Superior temporal gyrus (tissue), 1 donor: ENCODE results near the gene EPS8L2.
A peak's percentile ranks its signal among the peaks of the same experiment; 100 is the strongest.

Source experiments
- DNase-seq: peaks from one replicate; pipeline ENCODE4 v3.0.0-alpha.2; 2016; ENCODE audit errors: extremely low spot score

EPS8L2 gene

GRCh38 chr11:705646-706438 lies at the start of gene EPS8L2:
EPS8L2 (plus strand) TSS chr11:706231; CDS start chr11:709408, 3,177 bp downstream.
- DNase-seq: no peak

- no peak for DNase-seq
Measured at GRCh38 chr11:656426-656825, 49.6 kb upstream of the EPS8L2 start.

- no peak for DNase-seq
Measured at GRCh38 chr11:656866-657265, 49.2 kb upstream of the EPS8L2 start.

- no peak for DNase-seq
Measured at GRCh38 chr11:657691-658126, 48.3 kb upstream of the EPS8L2 start.

GRCh38 chr11:659532-660085 lies 46.4 kb upstream of the EPS8L2 start:
- DNase-seq: no peak

GRCh38 chr11:660281-660680 lies 45.8 kb upstream of the EPS8L2 start:
- DNase-seq: no peak

- no peak for DNase-seq
Measured at GRCh38 chr11:660681-661444, 45.2 kb upstream of the EPS8L2 start.

- peak; percentile 74 for DNase-seq
Measured at GRCh38 chr11:662689-663274, 43.2 kb upstream of the EPS8L2 start.

GRCh38 chr11:665062-665703 lies 40.8 kb upstream of the EPS8L2 start:
- DNase-seq: no peak

- DNase-seq: no peak
Measured at GRCh38 chr11:665704-666281, 40.2 kb upstream of the EPS8L2 start.

- DNase-seq: no peak
Measured at GRCh38 chr11:673866-674265, 32.2 kb upstream of the EPS8L2 start.

GRCh38 chr11:674406-674805 lies 31.6 kb upstream of the EPS8L2 start:
- DNase-seq: no peak

- DNase-seq: no peak
Measured at GRCh38 chr11:678297-678696, 27.7 kb upstream of the EPS8L2 start.

- no peak for DNase-seq
Measured at GRCh38 chr11:679271-680207, 26.5 kb upstream of the EPS8L2 start.

GRCh38 chr11:680476-680875 lies 25.6 kb upstream of the EPS8L2 start:
- DNase-seq: no peak

- no peak for DNase-seq
Measured at GRCh38 chr11:680970-681369, 25.1 kb upstream of the EPS8L2 start.

- DNase-seq: no peak
Measured at GRCh38 chr11:686451-687243, 19.4 kb upstream of the EPS8L2 start.

- DNase-seq: no peak
Measured at GRCh38 chr11:687751-688150, 18.3 kb upstream of the EPS8L2 start.

- no peak for DNase-seq
Measured at GRCh38 chr11:688681-689080, 17.4 kb upstream of the EPS8L2 start.

GRCh38 chr11:689625-690024 lies 16.4 kb upstream of the EPS8L2 start:
- DNase-seq: no peak
